Mucosa of rectum (tissue), 2 donors: ENCODE results near the gene HES2.
"Not testable (repeated sequence)": the region's sequence is repeated elsewhere in the genome, so short reads cannot be mapped to it uniquely, and the experiment has no call there.

Experiments used
- H3K27ac ChIP-seq, 2 donors: one replicate each; pipeline ENCODE4 v1.7.0; 2013; ENCODE audit warnings: inconsistent platforms in 2 of 2, low read depth in 2 of 2, low read length in 2 of 2
- H3K27me3 ChIP-seq, 2 donors: one replicate each; pipeline ENCODE4 v1.7.0; 2013; ENCODE audit warnings: low read length in 2 of 2; ENCODE audit not compliant: control insufficient read depth in 2 of 2, insufficient read depth in 2 of 2
- H3K36me3 ChIP-seq, 2 donors: one replicate each; pipeline ENCODE4 v1.7.0; 2013; ENCODE audit warnings: low read length in 2 of 2; ENCODE audit not compliant: control insufficient read depth in 2 of 2, insufficient read depth in 2 of 2
- H3K4me1 ChIP-seq, 2 donors: one replicate each; pipeline ENCODE4 v1.7.0; 2013; ENCODE audit warnings: low read length in 2 of 2, mild to moderate bottlenecking in 1 of 2; ENCODE audit not compliant: control insufficient read depth in 2 of 2, insufficient read depth in 2 of 2
- H3K4me3 ChIP-seq, 2 donors: one replicate each; pipeline ENCODE4 v1.7.0; 2013; ENCODE audit warnings: low read length in 2 of 2
- H3K9ac ChIP-seq, 2 donors: one replicate each; pipeline ENCODE4 v1.7.0; 2013; ENCODE audit warnings: low read length in 2 of 2, low read depth in 1 of 2, mild to moderate bottlenecking in 1 of 2
- H3K9me3 ChIP-seq, 2 donors: one replicate each; pipeline ENCODE4 v1.7.0; 2013; ENCODE audit warnings: low read length in 2 of 2; ENCODE audit not compliant: control insufficient read depth in 2 of 2
- donor health status: healthy.
- donor health status: Normal muscosa, but diverticular disease.

HES2 gene

GRCh38 chr1:6436277-6436676, 16.6 kb upstream of the HES2 start:
- not testable (repeated sequence) for H3K27ac ChIP-seq, H3K27me3 ChIP-seq, H3K4me1 ChIP-seq, H3K4me3 ChIP-seq, H3K9ac ChIP-seq, H3K36me3 ChIP-seq, H3K9me3 ChIP-seq

GRCh38 chr1:6435547-6435946, 15.8 kb upstream of the HES2 start:
- Histone ChIP-seq H3K4me1 (peaks cover 0 to 4% of the 10 kb centered on the region in 2 donors), H3K36me3 (no peaks in the 10 kb centered on the region), H3K27me3 (peaks cover 0 to 2% of the 10 kb centered on the region in 2 donors), H3K27ac (no peak overlapping the region), H3K4me3 (no peak overlapping the region), H3K9ac (no peak overlapping the region), H3K9me3 (no peaks in the 10 kb centered on the region)

GRCh38 chr1:6435129-6435528, 15.4 kb upstream of the HES2 start:
- Histone ChIP-seq H3K9me3 (no peaks in the 10 kb centered on the region), H3K4me3 (no peak overlapping the region), H3K9ac (no peak overlapping the region), H3K27ac (no peak overlapping the region), H3K4me1 (peaks cover 0 to 3% of the 10 kb centered on the region in 2 donors), H3K36me3 (no peaks in the 10 kb centered on the region), H3K27me3 (peaks cover 0 to 2% of the 10 kb centered on the region in 2 donors)

- Histone ChIP-seq H3K9me3 (no peaks in the 10 kb centered on the region), H3K27ac (no peak overlapping the region), H3K4me1 (no peaks in the 10 kb centered on the region), H3K27me3 (no peaks in the 10 kb centered on the region), H3K36me3 (no peaks in the 10 kb centered on the region), H3K9ac (no peak overlapping the region), H3K4me3 (no peak overlapping the region)
These were observed 14.5 kb upstream of the HES2 start for GRCh38 chr1:6434186-6434585.

GRCh38 chr1:6431645-6432579, 12.2 kb upstream of the HES2 start:
- H3K4me1 ChIP-seq: peaks cover 8 to 12% of the 10 kb centered on the region in 2 donors
- H3K36me3 ChIP-seq, H3K9me3 ChIP-seq, H3K27me3 ChIP-seq, H3K9ac ChIP-seq, H3K4me3 ChIP-seq, H3K27ac ChIP-seq: not testable (repeated sequence)

GRCh38 chr1:6429660-6430411, 10.1 kb upstream of the HES2 start:
- peaks cover 27 to 28% of the 10 kb centered on the region in 2 donors for H3K4me1 ChIP-seq
- H3K27me3 ChIP-seq: not testable (repeated sequence)

GRCh38 chr1:6428453-6428852, 8.7 kb upstream of the HES2 start:
- H3K27ac ChIP-seq, H3K36me3 ChIP-seq, H3K4me3 ChIP-seq, H3K9me3 ChIP-seq, H3K9ac ChIP-seq: not testable (repeated sequence)
- Histone ChIP-seq H3K27me3 (peaks cover 12 to 15% of the 10 kb centered on the region in 2 donors), H3K4me1 (peaks cover 37 to 40% of the 10 kb centered on the region in 2 donors)

More at GRCh38 chr1:6429660-6430411, 10.1 kb upstream of the HES2 start:
- H3K9me3 ChIP-seq, H3K27ac ChIP-seq, H3K9ac ChIP-seq, H3K4me3 ChIP-seq, H3K36me3 ChIP-seq: not testable (repeated sequence)

GRCh38 chr1:6427441-6428390, 8.0 kb upstream of the HES2 start:
- Histone ChIP-seq H3K27ac (peak overlapping the region; percentile 40 to 46), H3K4me1 (peaks cover 39 to 40% of the 10 kb centered on the region in 2 donors), H3K4me3 (peak overlapping the region in 1 of 2 donors; percentile 23), H3K36me3 (no peaks in the 10 kb centered on the region), H3K27me3 (peaks cover 18 to 20% of the 10 kb centered on the region in 2 donors), H3K9ac (no peak overlapping the region), H3K9me3 (no peaks in the 10 kb centered on the region)

- peaks cover 19 to 20% of the 10 kb centered on the region in 2 donors for H3K27me3 ChIP-seq
- H3K36me3 ChIP-seq: no peaks in the 10 kb centered on the region
- no peak overlapping the region for H3K4me3 ChIP-seq
- peaks cover 39 to 40% of the 10 kb centered on the region in 2 donors for H3K4me1 ChIP-seq
- H3K9ac ChIP-seq: no peak overlapping the region
- no peaks in the 10 kb centered on the region for H3K9me3 ChIP-seq
- H3K27ac ChIP-seq: peak overlapping the region in 1 of 2 donors; percentile 23
These were observed 7.2 kb upstream of the HES2 start for GRCh38 chr1:6426972-6427350.
